GM23338 (cell line): Measurements from ENCODE around the gene ELL2. TPM values are rescaled to one million over a fixed set of nuclear protein-coding genes. Genes with fewer than 3 reads are reported as not detected.
"Not testable (repeated sequence)": the region's sequence is repeated elsewhere in the genome, so short reads cannot be mapped to it uniquely, and the experiment has no call there.

ENCODE experiments used
- ATAC-seq: fragments of 200-7000 bp; cut with Tn5 transposase; 3 replicates; pipeline ENCODE4 v1.9.1; 2020
- DNase-seq: peaks from one replicate; pipeline ENCODE4 v3.0.0-alpha.2; 2015; ENCODE audit warnings: low spot score
- H2AFZ ChIP-seq: fragments of 200-600 bp; sonication (generic); 2 replicates; pipeline ENCODE4 v1.8.0; 2016; ENCODE audit warnings: antibody characterized with exemption, mild to moderate bottlenecking, moderate library complexity
- H3F3A ChIP-seq: fragments of 200-600 bp; sonication (generic); replicated peaks from 2 replicates; pipeline ENCODE4 v1.8.0; 2017; ENCODE audit warnings: antibody characterized with exemption, mixed run types, low read depth
- H3K27ac ChIP-seq: fragments of 200-600 bp; sonication (generic); 2 replicates; pipeline ENCODE4 v1.6.1; 2016; ENCODE audit warnings: low read depth
- H3K27me3 ChIP-seq: fragments of 200-600 bp; sonication (generic); 2 replicates; pipeline ENCODE4 v1.8.0; 2016; ENCODE audit warnings: mild to moderate bottlenecking, mixed run types, moderate library complexity; ENCODE audit not compliant: insufficient read depth
- H3K36me3 ChIP-seq: fragments of 200-600 bp; sonication (generic); 2 replicates; pipeline ENCODE4 v1.8.0; 2016; ENCODE audit warnings: mild to moderate bottlenecking; ENCODE audit not compliant: insufficient read depth
- H3K4me1 ChIP-seq: fragments of 200-600 bp; sonication (generic); 2 replicates; pipeline ENCODE4 v1.8.0; 2016; ENCODE audit warnings: mild to moderate bottlenecking, moderate library complexity; ENCODE audit not compliant: insufficient read depth
- H3K4me2 ChIP-seq: fragments of 200-600 bp; sonication (generic); 2 replicates; pipeline ENCODE4 v1.7.1; 2017; ENCODE audit warnings: mixed run types
- H3K4me3 ChIP-seq: fragments of 200-600 bp; sonication (generic); 2 replicates; pipeline ENCODE4 v1.6.1; 2016; ENCODE audit warnings: mixed run types
- H3K79me2 ChIP-seq: fragments of 200-600 bp; sonication (generic); replicated peaks from 2 replicates; pipeline ENCODE4 v1.8.0; 2017; ENCODE audit warnings: mild to moderate bottlenecking; ENCODE audit not compliant: insufficient read depth
- H3K9me2 ChIP-seq: fragments of 200-600 bp; sonication (generic); 2 replicates; pipeline ENCODE4 v1.8.0; 2017; ENCODE audit not compliant: insufficient read depth
- H4K20me1 ChIP-seq: fragments of 200-600 bp; sonication (generic); replicated peaks from 2 replicates; pipeline ENCODE4 v1.8.0; 2017; ENCODE audit warnings: mild to moderate bottlenecking; ENCODE audit not compliant: insufficient read depth
- H3K27ac Mint-ChIP-seq: 2 replicates; pipeline ENCODE4 v1.8.0; 2020; ENCODE audit warnings: inconsistent platforms, mild to moderate bottlenecking, moderate library complexity, mixed read lengths
- H3K27me3 Mint-ChIP-seq: 3 replicates; pipeline ENCODE4 v1.8.0; 2022; ENCODE audit warnings: low read depth, mild to moderate bottlenecking, moderate library complexity, mixed read lengths, inconsistent platforms; ENCODE audit not compliant: insufficient read depth, poor library complexity
- H3K36me3 Mint-ChIP-seq: 3 replicates; pipeline ENCODE4 v1.8.0; 2021; ENCODE audit warnings: low read depth, mild to moderate bottlenecking, inconsistent platforms, moderate library complexity, mixed read lengths
- H3K4me1 Mint-ChIP-seq: 3 replicates; pipeline ENCODE4 v1.8.0; 2020; ENCODE audit warnings: mild to moderate bottlenecking, inconsistent platforms, mixed read lengths
- H3K4me3 Mint-ChIP-seq: 3 replicates; pipeline ENCODE4 v1.8.0; 2021; ENCODE audit warnings: moderate library complexity, mild to moderate bottlenecking, inconsistent platforms, mixed read lengths
- H3K9me3 Mint-ChIP-seq: 3 replicates; pipeline ENCODE4 v1.8.0; 2020; ENCODE audit warnings: moderate library complexity, mild to moderate bottlenecking, inconsistent platforms, mixed read lengths
- JUNB ChIP-seq: IDR thresholded peaks from one replicate; pipeline ENCODE4 v1.6.1; 2016; ENCODE audit warnings: antibody characterized with exemption; ENCODE audit not compliant: unreplicated experiment
- POLR2AphosphoS5 ChIP-seq: IDR thresholded peaks from 2 replicates; pipeline ENCODE4 v1.6.1; 2016; ENCODE audit warnings: antibody characterized with exemption, low read depth
- STAT1 ChIP-seq: IDR thresholded peaks from one replicate; pipeline ENCODE4 v1.6.1; 2016; ENCODE audit warnings: antibody characterized with exemption; ENCODE audit not compliant: unreplicated experiment
- polyA plus RNA-seq: library from polyadenylated mRNA; unstranded; fragments of >200 nt; fragmentation: Nextera tagmentation; extraction: Ambion mirVana; gene quantifications from 2 replicates; pipeline ENCODE4 v1.2.1, GENCODE V29; 2016
- total RNA-seq: library from RNA; depleted of rRNA; stranded (reverse); fragments of >200 nt; shearing (Covaris generic); gene quantifications from 2 replicates; pipeline ENCODE4 v1.2.3, GENCODE V29; 2014
- TF ChIP-seq, protein P1 (sequence below): IDR thresholded peaks from one replicate; pipeline ENCODE4 v1.6.1; 2018; ENCODE audit warnings: antibody characterized with exemption; ENCODE audit not compliant: unreplicated experiment
- TF ChIP-seq, protein P2 (sequence below), 2 experiments: fragments of 200-600 bp in 1 of 2; sonication (generic) in 1 of 2; conservative IDR thresholded peaks; 2 replicates each; pipeline versions ENCODE4 v1.5.1 to v1.6.1; 2016 to 2017; ENCODE audit warnings: antibody characterized with exemption in 2 of 2, low read depth in 2 of 2, mild to moderate bottlenecking in 2 of 2, moderate library complexity in 1 of 2
- TF ChIP-seq, protein P3 (sequence below): fragments of 250-450 bp; sonication (Bioruptor Pico); IDR thresholded peaks from 2 replicates; pipeline ENCODE4 v1.5.0; 2020; ENCODE audit warnings: mild to moderate bottlenecking, moderate library complexity

The ELL2 gene
- total and polyA plus RNA-seq, 2 experiments from 2014 or later, result 7.4 to 32.6 TPM

DNA sequence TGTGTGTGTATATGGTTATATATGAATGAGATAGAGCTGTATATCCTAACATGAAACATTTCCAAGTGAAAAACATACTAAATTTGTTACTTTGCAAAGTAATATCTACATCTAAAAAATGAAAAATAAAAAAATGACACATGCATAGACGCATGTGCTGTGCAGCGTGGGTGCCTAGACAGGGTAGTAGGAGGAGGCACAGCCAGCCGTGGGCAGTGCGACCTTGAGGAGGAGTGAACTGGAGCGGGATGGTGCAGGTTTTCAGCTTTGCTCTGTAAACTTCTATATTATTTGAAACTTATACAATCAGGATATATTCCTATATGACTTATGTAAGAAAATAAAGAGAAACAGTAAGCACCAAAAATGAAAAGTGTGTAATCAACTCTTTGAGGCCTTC, 124.2 kb downstream of the ELL2 start:
- Histone ChIP-seq H3K27me3 (no peaks in the 10 kb centered on the region; the same call in 1 of the 2 replicates), H3K4me1 (0 out of 2 replicates have a peak, but pooled peaks cover 3% of the 10 kb centered on the region), H3K9me2 (peaks cover 8% of the 10 kb centered on the region; the same call in 1 of the 2 replicates), H3K4me3 (no peak overlapping the region), H3F3A (no peaks in the 10 kb centered on the region), H3K79me2 (no peaks in the 10 kb centered on the region), H3K4me2 (no peak overlapping the region), H3K36me3 (no peaks in the 10 kb centered on the region), H4K20me1 (no peaks in the 10 kb centered on the region), H3K27ac (no peak overlapping the region), H2AFZ (no peak overlapping the region)
- ATAC-seq (no peak), DNase-seq (no peak)
- Mint-ChIP-seq H3K9me3 (no peaks in the 10 kb centered on the region), H3K4me3 (no peak overlapping the region), H3K36me3 (no peaks in the 10 kb centered on the region), H3K4me1 (peaks cover 11% of the 10 kb centered on the region), H3K27ac (no peak overlapping the region), H3K27me3 (peaks cover 5% of the 10 kb centered on the region)
- TF ChIP-seq JUNB (no peak), POLR2AphosphoS5 (no peak), STAT1 (no peak)
- TF ChIP-seq, protein P1, sequence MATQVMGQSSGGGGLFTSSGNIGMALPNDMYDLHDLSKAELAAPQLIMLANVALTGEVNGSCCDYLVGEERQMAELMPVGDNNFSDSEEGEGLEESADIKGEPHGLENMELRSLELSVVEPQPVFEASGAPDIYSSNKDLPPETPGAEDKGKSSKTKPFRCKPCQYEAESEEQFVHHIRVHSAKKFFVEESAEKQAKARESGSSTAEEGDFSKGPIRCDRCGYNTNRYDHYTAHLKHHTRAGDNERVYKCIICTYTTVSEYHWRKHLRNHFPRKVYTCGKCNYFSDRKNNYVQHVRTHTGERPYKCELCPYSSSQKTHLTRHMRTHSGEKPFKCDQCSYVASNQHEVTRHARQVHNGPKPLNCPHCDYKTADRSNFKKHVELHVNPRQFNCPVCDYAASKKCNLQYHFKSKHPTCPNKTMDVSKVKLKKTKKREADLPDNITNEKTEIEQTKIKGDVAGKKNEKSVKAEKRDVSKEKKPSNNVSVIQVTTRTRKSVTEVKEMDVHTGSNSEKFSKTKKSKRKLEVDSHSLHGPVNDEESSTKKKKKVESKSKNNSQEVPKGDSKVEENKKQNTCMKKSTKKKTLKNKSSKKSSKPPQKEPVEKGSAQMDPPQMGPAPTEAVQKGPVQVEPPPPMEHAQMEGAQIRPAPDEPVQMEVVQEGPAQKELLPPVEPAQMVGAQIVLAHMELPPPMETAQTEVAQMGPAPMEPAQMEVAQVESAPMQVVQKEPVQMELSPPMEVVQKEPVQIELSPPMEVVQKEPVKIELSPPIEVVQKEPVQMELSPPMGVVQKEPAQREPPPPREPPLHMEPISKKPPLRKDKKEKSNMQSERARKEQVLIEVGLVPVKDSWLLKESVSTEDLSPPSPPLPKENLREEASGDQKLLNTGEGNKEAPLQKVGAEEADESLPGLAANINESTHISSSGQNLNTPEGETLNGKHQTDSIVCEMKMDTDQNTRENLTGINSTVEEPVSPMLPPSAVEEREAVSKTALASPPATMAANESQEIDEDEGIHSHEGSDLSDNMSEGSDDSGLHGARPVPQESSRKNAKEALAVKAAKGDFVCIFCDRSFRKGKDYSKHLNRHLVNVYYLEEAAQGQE, result no peak
- TF ChIP-seq, protein P2, sequence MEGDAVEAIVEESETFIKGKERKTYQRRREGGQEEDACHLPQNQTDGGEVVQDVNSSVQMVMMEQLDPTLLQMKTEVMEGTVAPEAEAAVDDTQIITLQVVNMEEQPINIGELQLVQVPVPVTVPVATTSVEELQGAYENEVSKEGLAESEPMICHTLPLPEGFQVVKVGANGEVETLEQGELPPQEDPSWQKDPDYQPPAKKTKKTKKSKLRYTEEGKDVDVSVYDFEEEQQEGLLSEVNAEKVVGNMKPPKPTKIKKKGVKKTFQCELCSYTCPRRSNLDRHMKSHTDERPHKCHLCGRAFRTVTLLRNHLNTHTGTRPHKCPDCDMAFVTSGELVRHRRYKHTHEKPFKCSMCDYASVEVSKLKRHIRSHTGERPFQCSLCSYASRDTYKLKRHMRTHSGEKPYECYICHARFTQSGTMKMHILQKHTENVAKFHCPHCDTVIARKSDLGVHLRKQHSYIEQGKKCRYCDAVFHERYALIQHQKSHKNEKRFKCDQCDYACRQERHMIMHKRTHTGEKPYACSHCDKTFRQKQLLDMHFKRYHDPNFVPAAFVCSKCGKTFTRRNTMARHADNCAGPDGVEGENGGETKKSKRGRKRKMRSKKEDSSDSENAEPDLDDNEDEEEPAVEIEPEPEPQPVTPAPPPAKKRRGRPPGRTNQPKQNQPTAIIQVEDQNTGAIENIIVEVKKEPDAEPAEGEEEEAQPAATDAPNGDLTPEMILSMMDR (conservative IDR thresholded peaks at IDR 0.05; ENCODE audit: low read depth in 2 of 2), result no peak
- TF ChIP-seq, protein P3, sequence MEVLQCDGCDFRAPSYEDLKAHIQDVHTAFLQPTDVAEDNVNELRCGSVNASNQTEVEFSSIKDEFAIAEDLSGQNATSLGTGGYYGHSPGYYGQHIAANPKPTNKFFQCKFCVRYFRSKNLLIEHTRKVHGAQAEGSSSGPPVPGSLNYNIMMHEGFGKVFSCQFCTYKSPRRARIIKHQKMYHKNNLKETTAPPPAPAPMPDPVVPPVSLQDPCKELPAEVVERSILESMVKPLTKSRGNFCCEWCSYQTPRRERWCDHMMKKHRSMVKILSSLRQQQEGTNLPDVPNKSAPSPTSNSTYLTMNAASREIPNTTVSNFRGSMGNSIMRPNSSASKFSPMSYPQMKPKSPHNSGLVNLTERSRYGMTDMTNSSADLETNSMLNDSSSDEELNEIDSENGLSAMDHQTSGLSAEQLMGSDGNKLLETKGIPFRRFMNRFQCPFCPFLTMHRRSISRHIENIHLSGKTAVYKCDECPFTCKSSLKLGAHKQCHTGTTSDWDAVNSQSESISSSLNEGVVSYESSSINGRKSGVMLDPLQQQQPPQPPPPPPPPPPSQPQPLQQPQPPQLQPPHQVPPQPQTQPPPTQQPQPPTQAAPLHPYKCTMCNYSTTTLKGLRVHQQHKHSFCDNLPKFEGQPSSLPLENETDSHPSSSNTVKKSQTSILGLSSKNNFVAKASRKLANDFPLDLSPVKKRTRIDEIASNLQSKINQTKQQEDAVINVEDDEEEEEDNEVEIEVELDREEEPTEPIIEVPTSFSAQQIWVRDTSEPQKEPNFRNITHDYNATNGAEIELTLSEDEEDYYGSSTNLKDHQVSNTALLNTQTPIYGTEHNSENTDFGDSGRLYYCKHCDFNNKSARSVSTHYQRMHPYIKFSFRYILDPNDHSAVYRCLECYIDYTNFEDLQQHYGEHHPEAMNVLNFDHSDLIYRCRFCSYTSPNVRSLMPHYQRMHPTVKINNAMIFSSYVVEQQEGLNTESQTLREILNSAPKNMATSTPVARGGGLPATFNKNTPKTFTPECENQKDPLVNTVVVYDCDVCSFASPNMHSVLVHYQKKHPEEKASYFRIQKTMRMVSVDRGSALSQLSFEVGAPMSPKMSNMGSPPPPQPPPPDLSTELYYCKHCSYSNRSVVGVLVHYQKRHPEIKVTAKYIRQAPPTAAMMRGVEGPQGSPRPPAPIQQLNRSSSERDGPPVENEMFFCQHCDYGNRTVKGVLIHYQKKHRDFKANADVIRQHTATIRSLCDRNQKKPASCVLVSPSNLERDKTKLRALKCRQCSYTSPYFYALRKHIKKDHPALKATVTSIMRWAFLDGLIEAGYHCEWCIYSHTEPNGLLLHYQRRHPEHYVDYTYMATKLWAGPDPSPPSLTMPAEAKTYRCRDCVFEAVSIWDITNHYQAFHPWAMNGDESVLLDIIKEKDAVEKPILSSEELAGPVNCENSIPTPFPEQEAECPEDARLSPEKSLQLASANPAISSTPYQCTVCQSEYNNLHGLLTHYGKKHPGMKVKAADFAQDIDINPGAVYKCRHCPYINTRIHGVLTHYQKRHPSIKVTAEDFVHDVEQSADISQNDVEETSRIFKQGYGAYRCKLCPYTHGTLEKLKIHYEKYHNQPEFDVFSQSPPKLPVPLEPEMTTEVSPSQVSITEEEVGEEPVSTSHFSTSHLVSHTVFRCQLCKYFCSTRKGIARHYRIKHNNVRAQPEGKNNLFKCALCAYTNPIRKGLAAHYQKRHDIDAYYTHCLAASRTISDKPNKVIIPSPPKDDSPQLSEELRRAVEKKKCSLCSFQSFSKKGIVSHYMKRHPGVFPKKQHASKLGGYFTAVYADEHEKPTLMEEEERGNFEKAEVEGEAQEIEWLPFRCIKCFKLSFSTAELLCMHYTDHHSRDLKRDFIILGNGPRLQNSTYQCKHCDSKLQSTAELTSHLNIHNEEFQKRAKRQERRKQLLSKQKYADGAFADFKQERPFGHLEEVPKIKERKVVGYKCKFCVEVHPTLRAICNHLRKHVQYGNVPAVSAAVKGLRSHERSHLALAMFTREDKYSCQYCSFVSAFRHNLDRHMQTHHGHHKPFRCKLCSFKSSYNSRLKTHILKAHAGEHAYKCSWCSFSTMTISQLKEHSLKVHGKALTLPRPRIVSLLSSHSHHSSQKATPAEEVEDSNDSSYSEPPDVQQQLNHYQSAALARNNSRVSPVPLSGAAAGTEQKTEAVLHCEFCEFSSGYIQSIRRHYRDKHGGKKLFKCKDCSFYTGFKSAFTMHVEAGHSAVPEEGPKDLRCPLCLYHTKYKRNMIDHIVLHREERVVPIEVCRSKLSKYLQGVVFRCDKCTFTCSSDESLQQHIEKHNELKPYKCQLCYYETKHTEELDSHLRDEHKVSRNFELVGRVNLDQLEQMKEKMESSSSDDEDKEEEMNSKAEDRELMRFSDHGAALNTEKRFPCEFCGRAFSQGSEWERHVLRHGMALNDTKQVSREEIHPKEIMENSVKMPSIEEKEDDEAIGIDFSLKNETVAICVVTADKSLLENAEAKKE, result no peak

DNA sequence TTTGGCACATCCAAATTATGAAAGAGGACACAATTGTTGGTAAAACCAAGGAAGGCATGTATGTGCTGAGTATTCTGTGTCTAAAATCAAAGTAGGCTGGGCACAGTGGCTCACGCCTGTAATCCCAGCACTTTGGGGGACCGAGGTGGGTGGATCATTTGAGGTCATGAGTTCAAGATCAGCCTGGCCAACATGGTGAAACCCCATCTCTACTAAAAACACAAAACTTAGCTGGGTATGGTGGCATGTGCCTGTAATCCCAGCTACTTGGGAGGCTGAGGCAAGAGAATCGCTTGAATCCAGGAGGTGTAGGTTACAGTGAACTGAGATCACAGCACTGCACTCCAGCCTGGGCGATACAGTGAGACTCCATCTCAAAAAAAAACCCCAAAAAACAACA, 124.7 kb downstream of the ELL2 start:
- H3K9me3 Mint-ChIP-seq, H3K36me3 Mint-ChIP-seq, H3K4me3 ChIP-seq, H3K79me2 ChIP-seq, H3K36me3 ChIP-seq, DNase-seq, ATAC-seq, H3K27ac Mint-ChIP-seq, H3F3A ChIP-seq, H3K4me1 ChIP-seq, H3K27me3 Mint-ChIP-seq, H2AFZ ChIP-seq, H3K27me3 ChIP-seq, H3K9me2 ChIP-seq, H4K20me1 ChIP-seq, H3K4me3 Mint-ChIP-seq, H3K4me2 ChIP-seq, H3K27ac ChIP-seq: not testable (repeated sequence)
- peaks cover 11% of the 10 kb centered on the region for H3K4me1 Mint-ChIP-seq
